HG03378 (cell line): Measurements from ENCODE around the gene COL6A6.
"Not testable (repeated sequence)": the region's sequence is repeated elsewhere in the genome, so short reads cannot be mapped to it uniquely, and the experiment has no call there.

ENCODE experiments used
- ATAC-seq: cut with Tn5 transposase; IDR thresholded peaks from one replicate; pipeline ENCODE4 v1.9.1; 2021; ENCODE audit warnings: mild to moderate bottlenecking, moderate library complexity; ENCODE audit not compliant: unreplicated experiment

The COL6A6 gene

DNA sequence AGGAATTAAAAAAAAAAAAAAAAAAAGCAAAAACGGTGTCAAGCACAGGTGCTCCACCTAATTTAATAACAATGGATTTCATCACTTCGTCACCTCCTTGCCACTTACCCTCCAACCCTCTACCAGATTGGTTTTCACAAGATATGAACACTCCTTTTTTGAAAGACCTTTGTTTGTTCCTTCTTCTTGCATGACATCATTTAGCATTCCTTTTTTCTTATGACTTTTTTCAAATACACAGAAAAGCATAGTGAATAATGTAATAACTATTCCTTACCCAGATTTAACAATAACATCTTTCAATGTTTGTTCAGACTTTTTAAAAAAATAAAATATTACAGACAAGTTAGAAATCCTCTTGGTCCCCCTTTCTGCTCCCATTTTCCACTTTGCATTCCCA is 16.3 kb downstream of the COL6A6 start:
- ATAC-seq = no peak

GRCh38 chr3:130537673-130538304 is 20.8 kb downstream of the COL6A6 start:
- no peak for ATAC-seq

DNA sequence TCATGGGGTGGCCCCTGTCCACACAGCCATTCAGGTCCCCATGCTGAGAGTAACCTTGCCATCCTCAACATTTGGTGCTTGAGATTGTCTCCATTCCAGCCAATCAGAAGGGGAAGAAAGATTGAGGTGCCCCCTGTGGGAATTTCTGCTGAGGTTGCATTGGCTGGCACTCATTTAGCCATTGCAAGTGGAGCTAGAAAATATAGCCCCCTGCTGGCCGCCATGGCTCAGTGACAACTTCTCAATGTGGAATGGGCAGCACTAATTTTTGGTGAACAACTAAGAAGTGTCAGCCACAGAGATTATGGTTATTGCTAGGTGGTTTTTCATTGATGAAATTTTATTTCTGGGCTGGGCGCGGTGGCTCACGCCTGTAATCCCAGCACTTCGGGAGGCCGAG is 22.0 kb downstream of the COL6A6 start:
- ATAC-seq = no peak

- ATAC-seq = no peak
These were observed 26.3 kb downstream of the COL6A6 start for GRCh38 chr3:130543322-130543721.

DNA sequence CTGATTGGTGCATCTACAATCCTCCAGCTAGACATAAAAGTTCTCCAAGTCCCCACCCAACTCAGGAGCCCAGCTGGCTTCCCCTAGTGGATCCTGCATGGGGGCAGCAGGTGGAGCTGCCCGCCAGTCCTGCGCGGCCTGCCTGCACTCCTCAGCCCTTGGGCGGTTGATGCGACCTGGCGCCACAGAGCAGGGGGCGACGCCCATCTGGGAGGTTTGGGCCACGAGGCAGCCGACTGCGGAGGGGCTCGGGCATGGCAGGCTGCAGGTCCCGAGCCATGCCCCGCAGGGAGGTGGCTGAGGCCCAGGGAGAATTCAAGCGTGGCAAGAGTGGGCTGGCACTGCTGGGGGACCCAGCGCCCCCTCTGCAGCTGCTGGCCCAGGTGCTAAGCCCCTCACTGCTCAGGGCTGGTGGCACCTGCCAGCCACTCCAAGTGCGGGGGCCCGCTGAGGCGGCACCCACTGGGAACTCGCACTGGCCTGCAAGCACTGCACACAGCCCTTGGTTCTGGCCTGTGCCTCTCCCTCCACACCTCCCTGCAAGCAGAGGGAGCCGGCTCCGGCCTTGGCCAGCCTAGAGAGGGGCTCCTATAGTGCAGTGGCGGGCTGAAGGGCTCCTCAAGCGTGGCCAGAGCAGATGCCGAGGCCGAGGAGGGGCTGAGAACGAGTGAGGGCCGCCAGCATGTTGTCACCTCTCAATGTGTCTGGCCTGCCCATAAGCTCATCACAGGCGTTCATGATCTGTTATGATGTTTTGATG is 30.1 kb downstream of the COL6A6 start:
- no peak for ATAC-seq

GRCh38 chr3:130547680-130548065 is 30.7 kb downstream of the COL6A6 start:
- not testable (repeated sequence) for ATAC-seq

DNA sequence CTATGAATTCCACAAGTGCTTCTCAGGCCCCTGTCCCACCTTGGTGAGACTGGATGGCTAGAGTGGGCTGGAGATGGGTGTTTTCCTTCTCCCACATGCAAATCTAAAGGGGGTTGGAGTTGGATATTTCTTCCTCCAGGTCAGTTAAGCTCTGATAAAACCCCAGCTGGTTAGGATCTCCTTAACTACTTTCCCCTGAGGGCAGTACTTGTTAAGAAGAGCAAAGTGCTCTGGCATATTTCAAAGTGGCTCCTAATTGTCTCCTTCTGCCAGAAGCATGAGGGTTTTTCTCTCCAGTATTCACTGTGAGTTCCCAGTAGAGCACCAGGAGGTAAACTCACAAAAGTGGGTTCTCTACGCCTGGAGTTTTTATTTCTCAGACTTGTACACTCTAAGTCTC is 31.4 kb downstream of the COL6A6 start:
- no peak for ATAC-seq

DNA sequence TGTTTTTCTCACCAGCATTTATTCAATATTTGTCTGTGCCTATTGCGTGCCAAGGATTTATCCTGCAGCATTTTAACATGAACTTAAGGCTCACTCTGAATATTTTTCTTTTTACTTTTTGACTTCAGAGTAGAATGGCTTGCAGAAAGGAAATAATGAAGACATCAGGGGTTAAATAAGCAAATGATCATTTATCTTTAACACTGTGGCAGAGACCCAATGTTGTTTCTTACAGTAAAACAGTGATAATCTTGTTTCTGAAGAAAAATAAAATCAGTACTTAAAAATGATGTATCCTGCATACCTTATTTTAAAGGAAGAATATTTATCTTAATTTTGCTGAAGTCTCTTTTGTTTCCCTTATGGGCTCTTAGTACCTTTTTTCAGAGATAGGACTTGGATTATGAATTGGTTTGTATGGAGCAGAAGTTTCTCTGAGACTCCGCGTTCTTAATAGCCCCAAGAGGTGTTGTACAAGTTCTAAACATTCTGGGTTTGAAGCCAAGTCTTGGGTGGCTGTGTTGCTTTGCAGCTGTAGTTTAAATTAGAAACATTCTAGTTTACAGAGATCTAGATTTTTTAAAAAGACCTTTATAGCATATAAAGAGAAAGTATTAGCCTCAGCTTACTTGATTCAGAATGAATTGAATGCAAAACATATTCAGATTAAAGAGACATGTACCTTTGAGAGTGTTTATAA is 40.5 kb downstream of the COL6A6 start:
- no peak for ATAC-seq

DNA sequence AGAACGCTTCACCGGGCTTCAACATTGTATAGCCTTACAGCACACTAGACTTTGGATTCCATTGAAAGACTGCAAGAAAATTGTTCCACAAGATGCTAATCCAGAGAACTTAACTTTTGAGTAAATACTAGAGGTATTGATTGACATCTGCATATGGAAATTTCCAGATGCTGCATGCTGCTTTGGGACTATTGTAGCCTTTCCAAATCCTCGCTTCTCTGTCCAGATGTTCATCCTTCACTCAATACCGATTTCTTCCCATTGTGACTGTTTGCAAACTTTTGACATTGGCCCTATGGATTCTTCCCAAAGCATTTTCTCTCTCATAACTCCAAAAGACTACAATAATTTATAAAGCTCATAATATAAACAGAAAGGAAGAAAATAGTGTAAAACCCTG is 41.4 kb downstream of the COL6A6 start:
- ATAC-seq = no peak

GRCh38 chr3:130565224-130565623 is 48.2 kb downstream of the COL6A6 start:
- no peak for ATAC-seq
